Amniotic stem cell (primary cell): Measurements from ENCODE around the gene TRPC4.

Experiments used
- DNase-seq: peaks from one replicate; lab custom pipeline; 2025; lab: John Stamatoyannopoulos, UW

The TRPC4 gene

GRCh38 chr13:37716420-37717195 lies 153.0 kb downstream of the TRPC4 start:
- DNase-seq = no peak

DNA sequence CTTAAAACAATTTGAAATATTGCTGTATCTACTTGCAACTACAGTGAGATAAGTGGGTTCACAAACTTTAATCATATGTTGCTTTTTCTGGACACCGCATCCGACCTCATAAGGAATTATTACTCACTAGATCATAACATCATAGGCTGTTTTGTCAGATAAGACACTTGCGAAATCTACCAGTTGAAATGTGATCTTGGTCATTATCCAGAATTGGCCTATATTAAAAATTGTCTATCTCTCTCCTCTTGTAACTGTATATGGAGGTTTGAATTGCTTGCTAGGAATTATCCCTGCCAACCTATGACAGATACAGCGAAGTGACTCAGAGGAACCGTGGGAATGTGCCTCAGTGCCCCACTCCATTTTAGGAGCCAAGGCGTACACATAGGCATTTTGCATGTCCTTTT lies 154.0 kb downstream of the TRPC4 start:
- peak; percentile 5 for DNase-seq

- DNase-seq = no peak
Measured at GRCh38 chr13:37709318-37709717, 160.3 kb downstream of the TRPC4 start.

DNA sequence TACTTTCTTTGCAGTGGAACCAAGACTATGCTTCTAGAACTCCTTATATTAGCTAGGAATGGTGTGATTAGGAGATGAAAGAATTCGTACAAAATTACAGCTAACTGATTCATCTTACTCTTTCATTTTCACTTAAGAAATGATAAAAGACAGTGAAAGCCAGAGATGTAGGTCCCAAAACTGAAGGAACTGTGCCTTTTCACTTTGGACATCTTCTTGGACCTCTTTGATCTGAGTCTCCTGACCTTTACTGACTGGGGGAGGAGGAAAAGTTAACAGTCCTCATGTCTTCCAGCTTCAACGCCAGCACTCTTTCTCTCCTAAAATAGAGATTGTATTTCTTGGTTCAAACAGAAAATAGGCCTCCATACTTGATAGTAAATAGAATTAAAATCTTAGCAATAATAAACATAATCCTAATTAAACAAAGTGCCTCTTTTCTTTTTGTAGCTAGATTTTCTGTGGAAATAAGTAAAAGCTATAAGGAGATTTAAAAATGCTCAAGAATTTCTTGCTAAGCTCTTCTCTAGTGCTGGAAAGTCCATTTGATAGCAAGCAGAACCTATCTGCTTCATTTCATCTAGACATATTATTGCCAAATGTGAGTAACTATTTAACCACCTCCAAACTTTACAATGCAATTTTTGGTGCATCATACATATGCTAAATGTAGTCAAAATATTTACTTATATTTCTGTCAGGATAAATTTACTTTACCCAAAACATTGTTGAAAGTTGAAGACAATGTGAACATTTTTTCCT lies 161.7 kb downstream of the TRPC4 start:
- no peak for DNase-seq

GRCh38 chr13:37706041-37706440 lies 163.5 kb downstream of the TRPC4 start:
- no peak for DNase-seq

DNA sequence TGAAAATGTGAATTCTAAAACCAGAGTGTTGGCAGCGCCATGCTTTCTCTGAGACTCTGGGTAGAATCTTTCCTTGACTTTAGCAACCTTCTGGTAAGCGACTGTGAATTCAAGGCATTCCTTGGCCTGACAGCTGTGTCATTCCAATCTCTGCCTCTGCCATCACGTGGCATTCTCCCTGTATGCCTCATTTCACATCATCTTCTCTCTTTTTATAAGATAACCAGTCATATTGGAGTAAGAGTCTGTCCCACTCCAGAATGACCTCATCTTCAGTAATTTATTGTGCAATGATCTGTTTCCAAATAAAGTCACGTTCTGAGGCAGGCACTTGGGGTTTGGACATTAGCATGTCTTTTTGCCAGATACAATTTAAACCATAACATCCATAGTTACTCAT lies 167.6 kb downstream of the TRPC4 start:
- DNase-seq = peak; percentile 41

- no peak for DNase-seq
Measured at GRCh38 chr13:37701306-37701705, 168.3 kb downstream of the TRPC4 start.

DNA sequence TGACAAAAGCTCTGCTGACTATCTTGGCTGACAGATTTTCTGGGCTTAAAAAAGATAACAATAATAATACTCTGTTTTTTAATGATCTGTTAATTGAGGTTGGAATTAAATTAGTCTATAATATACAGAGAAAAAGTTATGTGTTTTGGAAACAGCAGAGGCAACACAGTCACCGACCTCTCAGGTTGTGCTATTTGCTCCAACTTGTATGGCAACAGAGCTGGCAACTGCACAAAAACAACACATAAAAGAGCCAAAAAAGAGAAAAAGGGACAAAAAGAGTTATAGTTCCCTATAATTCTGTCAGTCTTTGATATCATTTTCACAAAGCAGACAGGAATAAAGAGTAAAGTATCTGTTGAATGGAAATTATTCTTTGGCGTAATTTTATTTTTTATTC lies 168.7 kb downstream of the TRPC4 start:
- no peak for DNase-seq

GRCh38 chr13:37695200-37695599 lies 174.4 kb downstream of the TRPC4 start:
- DNase-seq = no peak

DNA sequence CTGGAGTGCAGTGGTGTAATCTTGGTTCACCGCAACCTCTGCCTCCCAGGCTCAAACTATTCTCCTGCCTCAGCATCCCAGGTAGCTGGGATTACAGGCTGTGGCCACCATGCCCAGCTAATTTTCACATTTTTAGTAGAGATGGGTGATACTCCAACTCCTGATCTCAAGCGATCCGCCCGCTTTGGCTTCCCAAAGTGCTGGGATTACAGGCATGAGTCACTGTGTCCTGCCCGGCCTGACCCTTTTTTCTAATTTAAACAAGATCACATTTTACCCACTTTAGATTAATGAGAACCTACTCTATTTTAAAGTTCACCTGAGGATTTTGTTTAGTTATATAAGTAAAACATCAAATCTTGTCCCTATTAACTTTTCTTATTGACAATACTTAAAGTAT lies 179.2 kb downstream of the TRPC4 start:
- DNase-seq = no peak

DNA sequence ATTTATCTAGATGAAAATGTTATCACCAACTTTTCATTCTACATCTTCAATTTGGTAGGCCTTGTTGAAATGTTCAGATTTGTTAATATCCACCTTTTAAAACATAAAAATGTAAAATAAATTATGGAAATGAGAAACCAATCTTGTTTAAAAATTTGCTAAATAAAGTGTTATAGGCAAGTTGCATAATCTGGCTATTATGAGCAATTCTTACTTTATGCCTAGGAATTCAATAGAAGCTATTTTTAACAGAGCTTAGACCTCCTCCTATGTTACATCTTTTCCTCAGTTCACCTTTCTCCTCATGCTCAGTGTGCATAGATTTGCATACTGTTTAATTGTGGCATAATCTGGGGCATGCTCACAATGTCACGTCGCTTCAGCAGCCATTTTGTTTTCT lies 183.1 kb downstream of the TRPC4 start:
- no peak for DNase-seq

DNA sequence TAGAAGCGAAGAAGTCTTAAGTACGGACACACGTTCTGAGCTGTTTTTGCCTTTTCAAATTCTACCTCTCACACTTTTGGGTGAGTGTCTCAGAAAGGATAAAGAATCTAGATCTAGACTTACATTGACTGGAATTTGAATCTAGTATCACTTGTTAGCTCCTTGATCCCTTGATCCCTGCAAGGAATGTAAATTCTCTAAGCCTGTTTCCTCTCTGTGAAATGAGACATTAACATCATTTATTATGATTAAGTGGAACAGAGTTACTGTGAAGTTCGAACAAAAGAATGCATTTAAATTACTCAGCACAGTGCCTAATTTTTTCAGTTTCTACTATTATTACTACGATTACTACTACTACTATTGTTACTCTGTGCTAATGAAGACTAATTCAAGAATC lies 184.4 kb downstream of the TRPC4 start:
- DNase-seq = no peak

DNA sequence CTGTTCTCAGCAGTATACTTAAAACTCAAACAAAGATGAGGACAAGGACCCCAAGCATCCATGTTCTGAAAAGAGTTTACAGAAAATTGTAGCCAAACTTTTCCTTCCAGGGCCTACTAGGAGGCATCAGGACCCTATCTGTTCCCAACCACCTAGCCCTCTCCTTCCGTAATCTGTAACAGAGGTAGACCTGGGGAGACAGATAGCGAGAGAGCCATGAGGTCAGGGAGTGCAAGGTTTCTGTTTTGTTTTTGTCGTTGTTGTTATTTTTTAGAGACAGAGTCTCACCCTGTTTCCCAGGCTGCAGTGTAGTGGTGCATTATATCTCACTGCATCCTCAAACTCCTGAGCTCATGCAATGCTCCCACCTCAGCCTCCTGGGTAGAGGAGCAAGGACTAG lies 187.1 kb downstream of the TRPC4 start:
- DNase-seq = no peak

DNA sequence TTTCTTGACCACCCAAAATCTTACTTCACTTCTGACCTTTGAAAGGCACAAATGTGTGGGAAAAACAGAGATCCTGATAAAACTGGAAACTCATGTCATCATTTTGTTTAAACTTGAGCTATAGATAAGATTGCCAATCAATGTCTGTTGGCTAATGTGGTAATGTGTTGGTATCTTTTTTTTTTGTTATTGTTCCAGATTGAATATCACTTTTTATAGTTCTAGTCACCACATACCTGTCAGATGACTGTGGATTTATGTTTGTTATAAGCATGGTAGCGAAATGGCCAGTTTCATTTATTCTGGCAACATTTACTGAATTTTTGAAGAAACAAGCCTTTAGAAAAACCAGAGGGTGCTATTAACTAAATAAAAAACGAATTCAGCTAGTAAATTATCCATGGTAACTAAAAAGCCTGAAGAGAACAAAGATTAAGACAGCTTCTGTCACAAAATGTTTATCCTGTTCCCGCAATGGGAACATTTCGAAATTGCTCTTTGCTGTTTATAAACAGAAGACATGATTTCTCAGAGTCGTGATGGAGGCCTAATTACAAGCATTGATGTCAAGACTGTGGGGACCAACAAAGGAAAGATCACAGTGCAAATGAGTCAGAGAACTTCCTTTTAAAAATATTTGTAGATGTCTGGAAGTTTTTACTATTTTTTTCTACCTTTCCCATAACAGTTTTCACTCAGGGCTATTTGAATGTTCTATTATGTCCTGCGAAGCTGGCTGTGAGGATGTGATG lies 188.1 kb downstream of the TRPC4 start:
- DNase-seq = no peak

DNA sequence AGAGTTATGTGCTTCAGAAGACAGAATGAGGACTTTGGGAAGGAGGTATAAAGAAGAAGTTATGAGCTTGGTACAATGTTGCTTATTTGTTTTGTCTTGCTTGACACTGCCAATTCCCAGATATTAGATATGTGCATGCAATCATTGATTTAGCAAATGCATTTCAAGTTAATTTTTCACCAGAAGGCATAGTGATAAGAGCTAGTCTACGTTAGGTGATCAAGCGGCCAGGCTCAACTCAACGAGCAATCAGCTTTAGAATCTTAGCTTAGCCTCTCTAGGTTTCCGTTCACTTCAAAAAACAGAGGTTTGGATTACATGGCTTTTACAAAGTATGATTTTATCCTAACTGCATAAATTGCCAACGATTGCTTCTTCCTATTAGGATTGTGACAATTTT lies 189.4 kb downstream of the TRPC4 start:
- DNase-seq = no peak

DNA sequence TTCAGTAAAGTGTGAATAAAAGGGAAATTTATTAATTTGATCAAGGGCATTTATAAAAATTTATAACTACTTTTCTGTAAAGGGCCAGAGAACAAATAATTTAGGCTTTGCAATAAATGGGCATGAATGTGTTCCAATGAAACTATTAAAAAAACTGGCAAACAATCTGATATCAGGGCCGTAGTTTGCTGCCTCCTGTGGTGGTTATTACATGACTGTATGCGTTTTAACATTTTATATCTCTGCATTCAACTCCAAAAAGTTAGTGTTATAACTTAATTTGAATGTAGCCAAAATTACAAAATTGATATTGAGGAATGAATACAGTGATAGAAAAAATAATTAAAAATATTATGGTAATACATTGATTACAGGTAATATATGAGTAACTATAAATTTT lies 190.5 kb downstream of the TRPC4 start:
- no peak for DNase-seq

- DNase-seq = no peak
Measured at GRCh38 chr13:37669845-37670244, 199.7 kb downstream of the TRPC4 start.

DNA sequence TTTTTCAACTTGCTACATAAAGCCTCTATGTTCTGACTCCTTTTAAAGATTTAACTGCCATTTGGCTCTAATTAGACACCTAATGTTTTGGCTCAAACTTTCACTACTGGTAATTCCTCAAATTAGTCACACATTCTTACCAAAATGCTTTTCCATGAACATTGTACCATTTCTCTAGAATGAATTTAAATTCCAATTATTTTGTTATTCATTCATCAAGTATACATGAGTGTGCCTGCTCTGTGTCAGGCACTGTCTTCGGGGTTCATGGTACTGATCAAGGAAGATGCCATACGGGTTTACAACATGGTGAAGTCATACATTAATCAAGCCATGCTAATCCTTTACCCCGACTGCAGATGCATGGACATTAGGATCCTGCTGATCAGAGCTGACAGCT lies 201.9 kb downstream of the TRPC4 start:
- DNase-seq = no peak

GRCh38 chr13:37666036-37666435 lies 203.5 kb downstream of the TRPC4 start:
- no peak for DNase-seq

DNA sequence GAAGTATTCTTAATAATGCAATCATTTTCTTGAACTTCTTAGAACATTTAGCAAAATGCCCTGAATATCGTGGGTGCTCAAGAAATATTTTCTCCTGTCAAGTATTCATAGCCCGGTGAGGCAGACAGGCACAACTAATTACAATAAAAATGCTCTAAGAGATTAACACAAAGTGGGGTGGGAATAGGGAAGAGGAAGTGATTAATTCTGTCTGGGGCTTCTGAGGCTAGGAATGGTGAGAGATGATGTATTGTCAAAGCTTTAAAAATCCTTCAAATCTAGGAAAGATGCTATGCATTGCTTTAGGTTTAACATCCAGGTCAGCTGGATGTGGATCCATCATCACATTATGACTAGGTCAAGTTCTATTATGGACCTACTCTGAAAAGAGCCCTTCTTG lies 204.2 kb downstream of the TRPC4 start:
- no peak for DNase-seq

DNA sequence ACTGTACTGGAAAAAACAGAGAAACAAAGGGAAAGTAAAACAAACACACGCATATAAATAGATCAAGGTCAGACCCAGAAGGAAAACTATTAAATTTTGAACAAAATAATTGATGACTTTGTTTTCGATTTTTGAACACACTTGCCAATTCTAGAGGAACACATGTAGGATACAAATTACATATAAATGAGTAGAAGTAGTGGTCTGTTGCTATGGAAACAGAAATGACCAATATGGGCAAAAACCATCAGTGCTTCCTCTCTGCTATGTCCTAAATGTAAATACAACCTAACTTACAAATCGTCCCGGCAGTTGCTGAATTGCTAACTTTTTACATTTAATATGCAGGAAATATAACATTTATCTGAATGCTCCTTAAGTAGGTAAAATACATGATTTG lies 205.8 kb downstream of the TRPC4 start:
- no peak for DNase-seq

GRCh38 chr13:37662624-37663023 lies 206.9 kb downstream of the TRPC4 start:
- no peak for DNase-seq

GRCh38 chr13:37657956-37658355 lies 211.6 kb downstream of the TRPC4 start:
- DNase-seq = no peak
